Measurements from ENCODE around the gene MOB3A. TPM values are rescaled to one million over a fixed set of nuclear protein-coding genes. Genes with fewer than 3 reads are reported as not detected.

Gene MOB3A
- total RNA-seq, 1 donor from 2014 or later = 66.0 TPM

GRCh38 chr19:2033825-2034159, 62.3 kb downstream of the MOB3A start:
- Mint-ChIP-seq H3K27ac (ENCODE audit: unreplicated experiment) (no peak overlapping the region), H3K9me3 (ENCODE audit: unreplicated experiment) (no peaks in the 10 kb centered on the region), H3K4me3 (ENCODE audit: unreplicated experiment) (no peak overlapping the region), H3K4me1 (ENCODE audit: low read depth, unreplicated experiment) (no peaks in the 10 kb centered on the region), H3K27me3 (ENCODE audit: unreplicated experiment) (peaks cover 2% of the 10 kb centered on the region), H3K36me3 (ENCODE audit: unreplicated experiment) (no peaks in the 10 kb centered on the region)
- DNase-seq = no peak
- no peak for TF ChIP-seq CTCF (IDR thresholded peaks at IDR 0.05; ENCODE audit: partially characterized antibody, unreplicated experiment)

DNA sequence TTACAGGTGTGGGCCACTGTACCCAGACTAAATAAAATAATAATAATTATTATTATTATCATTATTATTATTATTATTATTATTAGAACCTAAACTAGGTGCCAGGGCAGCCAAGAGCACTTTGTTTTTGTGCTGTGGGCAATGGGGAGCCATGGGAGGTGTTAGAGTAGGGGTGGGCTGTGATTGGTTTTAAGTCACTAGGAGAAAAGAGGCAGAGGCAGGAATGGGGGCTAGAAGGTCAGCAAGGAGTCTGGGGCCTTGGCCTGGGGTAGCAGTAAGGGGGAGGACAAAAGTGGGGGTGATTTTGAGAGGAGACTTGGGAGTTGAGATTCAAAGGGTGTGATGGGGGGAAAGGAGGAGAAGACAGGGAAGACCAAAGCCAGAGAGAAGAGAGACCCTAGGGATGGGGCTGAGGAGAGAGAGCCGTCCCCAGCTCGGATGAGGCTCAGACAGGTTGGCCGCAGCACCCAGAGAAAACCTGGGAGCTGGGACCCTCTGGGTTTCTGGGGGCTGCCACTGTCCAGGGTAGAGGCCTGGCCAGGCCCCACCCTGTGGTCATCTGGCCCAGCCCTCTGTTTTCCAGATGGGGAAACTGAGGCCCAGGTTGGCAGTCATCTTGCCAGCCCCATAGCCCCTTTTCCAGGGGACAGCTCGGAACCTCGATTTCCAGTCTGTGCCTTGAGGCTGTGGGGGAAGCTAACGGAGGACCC, 62.9 kb downstream of the MOB3A start:
- Mint-ChIP-seq H3K4me1 (ENCODE audit: low read depth, unreplicated experiment) (no peaks in the 10 kb centered on the region), H3K27ac (ENCODE audit: unreplicated experiment) (no peak overlapping the region), H3K9me3 (ENCODE audit: unreplicated experiment) (no peaks in the 10 kb centered on the region), H3K36me3 (ENCODE audit: unreplicated experiment) (no peaks in the 10 kb centered on the region), H3K4me3 (ENCODE audit: unreplicated experiment) (no peak overlapping the region), H3K27me3 (ENCODE audit: unreplicated experiment) (peaks cover 2% of the 10 kb centered on the region)
- no peak for DNase-seq
- TF ChIP-seq CTCF (IDR thresholded peaks at IDR 0.05; ENCODE audit: partially characterized antibody, unreplicated experiment) = no peak

DNA sequence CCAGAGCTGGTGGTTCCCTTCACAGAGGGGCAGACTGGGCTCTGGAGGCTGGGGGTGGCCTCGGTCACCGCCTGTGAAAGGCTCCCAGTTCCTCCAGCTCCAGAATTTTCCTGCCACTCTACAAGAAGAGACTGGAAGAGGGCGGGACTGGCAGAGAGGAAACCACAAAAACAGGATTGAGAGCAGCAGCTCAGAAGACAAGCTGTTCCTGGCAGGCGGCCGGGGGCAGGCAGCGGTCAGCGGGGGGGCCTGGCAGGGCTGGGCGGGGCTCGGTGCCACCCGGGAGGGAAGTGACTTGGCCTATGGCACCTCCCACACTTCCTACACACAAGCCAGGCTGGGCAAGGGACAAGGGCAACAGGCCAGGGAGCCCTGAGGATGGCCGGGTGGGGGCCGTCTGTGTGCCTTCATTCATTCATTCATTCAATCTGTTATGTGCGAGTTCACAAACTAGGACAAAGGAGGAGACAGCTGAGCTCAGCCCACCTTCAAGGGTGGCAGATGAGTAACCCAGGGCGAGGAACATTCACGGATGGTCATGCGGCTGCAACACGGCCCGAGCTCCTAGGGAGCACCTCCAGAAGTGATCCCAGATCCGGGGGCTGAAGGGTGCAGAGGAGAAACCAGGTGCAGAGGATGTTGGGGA, 63.7 kb downstream of the MOB3A start:
- Mint-ChIP-seq H3K27me3 (ENCODE audit: unreplicated experiment) (peaks cover 2% of the 10 kb centered on the region), H3K4me3 (ENCODE audit: unreplicated experiment) (no peak overlapping the region), H3K27ac (ENCODE audit: unreplicated experiment) (no peak overlapping the region), H3K9me3 (ENCODE audit: unreplicated experiment) (no peaks in the 10 kb centered on the region), H3K36me3 (ENCODE audit: unreplicated experiment) (no peaks in the 10 kb centered on the region), H3K4me1 (ENCODE audit: low read depth, unreplicated experiment) (no peaks in the 10 kb centered on the region)
- DNase-seq = peak; percentile 16
- TF ChIP-seq CTCF (IDR thresholded peaks at IDR 0.05; ENCODE audit: partially characterized antibody, unreplicated experiment) = no peak

DNA sequence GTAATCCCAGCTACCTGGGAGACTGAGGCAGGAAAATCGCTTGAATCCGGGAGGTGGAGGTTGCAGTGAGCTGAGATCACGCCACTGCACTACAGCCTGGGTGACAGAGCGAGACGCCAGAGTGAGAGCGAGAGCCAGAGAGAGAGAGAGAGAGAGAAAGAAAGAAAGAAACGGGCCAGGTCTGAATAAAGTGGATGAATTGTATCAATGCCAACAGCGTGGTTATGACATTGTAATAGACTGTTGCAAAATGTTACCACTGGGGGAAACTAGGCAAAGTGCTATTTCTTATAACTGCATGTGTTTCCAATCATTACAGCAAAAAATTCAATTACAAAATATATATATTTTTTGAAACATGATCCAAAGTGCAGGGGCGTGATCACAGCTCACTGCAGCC, 68.8 kb downstream of the MOB3A start:
- no peak for TF ChIP-seq CTCF (IDR thresholded peaks at IDR 0.05; ENCODE audit: partially characterized antibody, unreplicated experiment)
- Mint-ChIP-seq H3K9me3 (ENCODE audit: unreplicated experiment) (no peaks in the 10 kb centered on the region), H3K4me1 (ENCODE audit: low read depth, unreplicated experiment) (no peaks in the 10 kb centered on the region), H3K4me3 (ENCODE audit: unreplicated experiment) (no peak overlapping the region), H3K36me3 (ENCODE audit: unreplicated experiment) (no peaks in the 10 kb centered on the region), H3K27me3 (ENCODE audit: unreplicated experiment) (peaks cover 4% of the 10 kb centered on the region), H3K27ac (ENCODE audit: unreplicated experiment) (no peak overlapping the region)
- no peak for DNase-seq

DNA sequence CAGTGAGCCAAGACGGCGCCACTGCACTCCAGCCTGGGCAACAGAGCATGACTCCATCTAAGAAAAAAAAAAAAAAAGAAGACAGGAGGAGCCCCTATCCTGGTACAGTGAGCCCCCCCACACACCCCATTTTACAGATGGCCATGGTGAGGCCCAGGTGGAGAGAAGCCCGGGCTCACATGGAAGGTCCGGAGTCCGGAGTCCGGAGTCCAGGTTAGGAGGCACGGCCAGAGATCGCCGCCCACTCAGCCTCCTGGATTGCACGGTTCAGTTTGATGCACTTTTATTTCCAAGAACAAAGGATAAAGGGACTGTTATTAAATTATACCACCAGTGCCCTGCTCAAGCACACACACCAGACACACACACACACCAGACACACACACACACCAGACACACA, 69.4 kb downstream of the MOB3A start:
- Mint-ChIP-seq H3K4me1 (ENCODE audit: low read depth, unreplicated experiment) (no peaks in the 10 kb centered on the region), H3K4me3 (ENCODE audit: unreplicated experiment) (no peak overlapping the region), H3K27me3 (ENCODE audit: unreplicated experiment) (peaks cover 4% of the 10 kb centered on the region), H3K9me3 (ENCODE audit: unreplicated experiment) (no peaks in the 10 kb centered on the region), H3K36me3 (ENCODE audit: unreplicated experiment) (no peaks in the 10 kb centered on the region), H3K27ac (ENCODE audit: unreplicated experiment) (no peak overlapping the region)
- DNase-seq = no peak
- TF ChIP-seq CTCF (IDR thresholded peaks at IDR 0.05; ENCODE audit: partially characterized antibody, unreplicated experiment) = no peak
